Measurements from ENCODE around the gene ARMC2. TPM values are rescaled to one million over a fixed set of nuclear protein-coding genes. Genes with fewer than 3 reads are reported as not detected.

ARMC2 gene
- total RNA-seq, 1 experiment from 2014 or later: 12.6 TPM

DNA sequence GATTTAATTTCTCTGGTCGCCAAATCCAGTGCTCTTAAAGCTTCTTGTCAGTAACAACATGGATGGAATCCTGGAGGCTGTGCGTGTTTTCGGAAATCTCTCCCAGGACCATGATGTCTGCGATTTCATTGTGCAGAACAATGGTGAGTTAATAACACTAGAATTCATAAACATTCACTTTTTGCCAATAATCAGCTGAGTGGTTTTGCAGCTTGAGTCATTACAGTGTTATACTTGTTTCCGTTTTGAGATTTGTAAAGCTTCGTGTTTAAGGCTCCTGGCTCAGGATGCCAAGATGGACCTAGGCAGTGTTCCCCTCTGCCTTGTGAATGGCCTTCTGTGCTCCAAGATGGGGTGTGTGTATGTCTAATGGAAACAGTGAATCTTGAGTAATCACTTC, 113.8 kb downstream of the ARMC2 start:
- intact Hi-C loops (cut with micrococcal nuclease; ENCODE audit: unreplicated experiment): no loop called here
- CTCF ChIA-PET: no interaction called here
- peaks cover 6% of the 10 kb centered on the region for H3K4me1 ChIP-seq (ENCODE audit: insufficient read depth, low read length, poor library complexity, severe bottlenecking)
- BruUV-seq (replicated peaks): no TSS peak
- H3K4me3 ChIP-seq (ENCODE audit: low read depth, low read length, poor library complexity, severe bottlenecking): no peak overlapping the region
- H3K27me3 ChIP-seq (replicated peaks; ENCODE audit: insufficient read depth, low read depth, low read length, poor library complexity): no peaks in the 10 kb centered on the region
- POLR2A ChIA-PET (ENCODE audit: low non-redundant PET): no interaction called here
- TF ChIP-seq EZH2 (IDR thresholded peaks at IDR 0.05; ENCODE audit: borderline replicate concordance, low read depth, low read length, poor library complexity, severe bottlenecking) (no peak), CTCF (conservative IDR thresholded peaks at IDR 0.05; ENCODE audit: low read depth, low read length) (no peak)
- H3K36me3 ChIP-seq (ENCODE audit: insufficient read depth, low read length, poor library complexity, severe bottlenecking): no peaks in the 10 kb centered on the region
- no peak for DNase-seq (ENCODE audit: low spot score)
- H3K27ac ChIP-seq (ENCODE audit: low read depth, low read length, poor library complexity, severe bottlenecking): no peak overlapping the region
- no peaks in the 10 kb centered on the region for H3K9me3 ChIP-seq (ENCODE audit: low read depth, low read length, poor library complexity, severe bottlenecking)

DNA sequence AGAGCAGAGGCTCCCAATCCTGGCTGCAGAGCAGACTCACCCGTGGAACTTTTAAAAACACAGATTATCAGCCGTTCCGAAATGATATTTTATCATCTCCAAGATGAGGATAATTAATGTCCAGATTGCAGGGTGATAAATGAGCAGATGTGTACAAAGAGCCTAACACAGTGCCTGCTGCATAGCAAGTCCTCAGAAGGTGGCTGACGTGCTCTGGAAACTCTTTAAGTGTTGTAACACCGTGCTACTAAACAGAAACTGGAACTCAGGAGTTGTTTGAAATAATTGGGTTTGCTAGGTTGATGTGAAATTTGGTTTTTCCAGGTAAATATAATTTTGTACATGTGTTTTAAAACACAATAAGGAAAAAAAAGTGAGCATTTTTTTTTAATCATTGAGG, 118.0 kb downstream of the ARMC2 start:
- no peak for TF ChIP-seq EZH2 (IDR thresholded peaks at IDR 0.05; ENCODE audit: borderline replicate concordance, low read depth, low read length, poor library complexity, severe bottlenecking)
- no peak for TF ChIP-seq CTCF (conservative IDR thresholded peaks at IDR 0.05; ENCODE audit: low read depth, low read length)
- intact Hi-C loops (cut with micrococcal nuclease; ENCODE audit: unreplicated experiment): no loop called here

DNA sequence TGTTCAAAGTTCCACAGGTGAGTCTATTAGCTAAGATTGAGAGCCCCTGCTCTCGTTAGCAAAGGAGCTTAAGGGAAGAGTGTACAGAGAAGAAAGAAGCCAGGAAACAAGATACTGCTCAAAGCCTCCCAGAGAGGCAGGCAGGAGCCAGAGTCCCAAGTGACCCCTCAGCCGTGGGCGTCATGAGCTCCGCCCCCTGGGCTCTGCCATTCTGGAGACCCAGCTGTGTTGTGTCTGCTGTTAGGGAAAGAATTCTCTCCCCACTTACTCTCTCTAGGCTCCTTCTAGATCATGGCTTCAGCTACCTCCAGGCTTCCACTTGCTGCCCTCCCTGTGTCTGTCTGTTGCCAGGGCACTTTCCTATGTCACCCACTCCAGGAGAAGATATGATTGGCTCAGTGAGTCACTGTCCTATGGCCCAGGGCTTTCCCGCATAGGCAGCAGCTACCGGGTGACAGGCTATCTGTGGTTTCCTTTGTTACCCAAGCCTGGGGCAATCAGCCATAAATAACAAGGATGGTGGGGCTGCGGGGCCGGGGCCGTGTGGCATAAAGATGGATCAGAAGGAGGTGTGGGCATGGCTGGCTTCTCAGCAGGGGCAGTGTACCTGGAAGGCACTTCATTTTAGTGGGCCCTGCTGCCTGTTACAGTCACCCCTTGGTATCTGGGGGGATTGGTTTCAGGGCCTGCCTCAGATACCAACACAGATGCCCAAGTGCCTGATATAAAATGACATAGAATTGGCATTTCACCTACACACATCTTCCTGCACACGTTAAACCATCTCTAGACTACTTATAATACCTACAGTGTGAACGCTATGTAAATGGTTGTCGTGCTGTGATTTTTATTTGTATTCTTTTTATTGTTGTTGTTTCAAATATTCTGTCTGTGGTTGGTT, 118.9 kb downstream of the ARMC2 start:
- TF ChIP-seq CTCF (conservative IDR thresholded peaks at IDR 0.05; ENCODE audit: low read depth, low read length): no peak
- no peak for TF ChIP-seq EZH2 (IDR thresholded peaks at IDR 0.05; ENCODE audit: borderline replicate concordance, low read depth, low read length, poor library complexity, severe bottlenecking)
- Histone ChIP-seq H3K27me3 (replicated peaks; ENCODE audit: insufficient read depth, low read depth, low read length, poor library complexity) (no peaks in the 10 kb centered on the region), H3K9me3 (ENCODE audit: low read depth, low read length, poor library complexity, severe bottlenecking) (no peaks in the 10 kb centered on the region), H3K27ac (ENCODE audit: low read depth, low read length, poor library complexity, severe bottlenecking) (no peak overlapping the region), H3K36me3 (ENCODE audit: insufficient read depth, low read length, poor library complexity, severe bottlenecking) (no peaks in the 10 kb centered on the region), H3K4me3 (ENCODE audit: low read depth, low read length, poor library complexity, severe bottlenecking) (no peak overlapping the region), H3K4me1 (ENCODE audit: insufficient read depth, low read length, poor library complexity, severe bottlenecking) (peaks cover 9% of the 10 kb centered on the region)
- BruUV-seq (replicated peaks): no TSS peak
- POLR2A ChIA-PET (ENCODE audit: low non-redundant PET): interaction anchor here (0.5 kb wide), 1 partner anchor 1312 kb away, joined by 3 read pairs; no protein-coding TSS in a partner anchor
- CTCF ChIA-PET: no interaction called here
- DNase-seq (ENCODE audit: low spot score): peak; percentile 56
- intact Hi-C loops (cut with micrococcal nuclease; ENCODE audit: unreplicated experiment): no loop called here

More for the DNA sequence above, 118.0 kb downstream of the ARMC2 start:
- no TSS peak for BruUV-seq (replicated peaks)
- Histone ChIP-seq H3K36me3 (ENCODE audit: insufficient read depth, low read length, poor library complexity, severe bottlenecking) (no peaks in the 10 kb centered on the region), H3K27ac (ENCODE audit: low read depth, low read length, poor library complexity, severe bottlenecking) (no peak overlapping the region), H3K9me3 (ENCODE audit: low read depth, low read length, poor library complexity, severe bottlenecking) (no peaks in the 10 kb centered on the region), H3K27me3 (replicated peaks; ENCODE audit: insufficient read depth, low read depth, low read length, poor library complexity) (no peaks in the 10 kb centered on the region), H3K4me3 (ENCODE audit: low read depth, low read length, poor library complexity, severe bottlenecking) (no peak overlapping the region), H3K4me1 (ENCODE audit: insufficient read depth, low read length, poor library complexity, severe bottlenecking) (peaks cover 9% of the 10 kb centered on the region)
- ChIA-PET CTCF (no interaction called here), POLR2A (ENCODE audit: low non-redundant PET) (no interaction called here)
- no peak for DNase-seq (ENCODE audit: low spot score)
